ENCODE measurements around the gene DUOXA1. TPM values are rescaled to one million over a fixed set of nuclear protein-coding genes. Genes with fewer than 3 reads are reported as not detected.
A peak's percentile ranks its signal among the peaks of the same experiment; 100 is the strongest.

DUOXA1 gene
- total and polyA plus RNA-seq, 9 donors: 0.30 to 4.1 (median 0.77) TPM

- Histone ChIP-seq H3K9me3 (no peaks in the 10 kb centered on the region), H3K27ac (no peak overlapping the region), H3K27me3 (no peaks in the 10 kb centered on the region), H3K36me3 (no peaks in the 10 kb centered on the region), H3K4me1 (ENCODE audit: insufficient read depth) (no peaks in the 10 kb centered on the region), H3K4me3 (no peak overlapping the region)
- TF ChIP-seq POLR2A (IDR thresholded peaks at IDR 0.05): no peak
- TF ChIP-seq CTCF (IDR thresholded peaks at IDR 0.05): no peak
- no peak for TF ChIP-seq EP300 (IDR thresholded peaks at IDR 0.05)
- DNase-seq: no peak
- intact Hi-C loops (cut with DNase I): no loop called here
- WGBS, 3 donors: 78 to 94% (median 86%) methylated on average over 3 of the region's 3 CpGs
These were observed 8.7 kb downstream of the DUOXA1 start for GRCh38 chr15:45121020-45121419.

DNA sequence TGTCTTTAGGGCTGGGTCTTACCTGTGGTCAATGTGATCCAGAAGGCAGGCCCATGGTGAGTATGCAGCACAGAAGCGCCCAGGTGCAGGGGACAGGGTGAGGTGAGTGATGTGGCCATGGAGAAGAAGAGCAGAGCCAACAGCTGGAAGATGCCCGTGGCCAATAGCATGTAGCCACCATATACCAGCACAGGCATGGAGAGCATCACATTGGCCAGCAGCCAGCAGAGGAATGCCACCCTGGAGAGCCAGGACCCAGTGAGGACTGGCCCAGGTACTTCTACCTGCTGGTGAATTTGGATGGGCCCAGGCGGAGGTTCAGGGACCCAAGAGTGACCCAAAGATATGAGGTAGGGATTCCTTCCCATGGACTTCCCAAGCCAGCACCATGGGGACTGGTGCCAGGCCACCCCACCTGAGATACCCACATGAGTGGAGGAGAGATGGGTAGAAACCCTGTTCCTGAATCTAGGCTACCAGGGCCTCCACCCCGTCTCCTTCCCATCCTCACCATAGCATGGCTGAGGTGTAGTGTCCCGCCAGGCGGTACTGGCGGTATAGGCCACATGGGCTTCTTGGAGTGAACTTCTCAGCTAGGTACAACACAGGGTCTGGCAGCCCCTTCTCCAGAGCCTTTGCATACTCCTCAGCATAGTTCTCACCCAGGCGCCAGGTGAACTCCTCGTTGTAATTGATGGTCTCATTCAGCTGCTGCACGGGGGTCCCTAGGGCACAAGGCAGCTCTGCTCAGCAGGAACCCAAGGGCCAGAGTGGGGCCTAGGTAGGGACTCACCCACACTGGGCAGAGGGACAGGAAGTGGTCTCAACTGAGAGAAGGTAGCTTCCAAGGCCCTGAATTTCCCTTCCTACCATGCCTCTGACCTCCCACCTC lies 9.4 kb downstream of the DUOXA1 start:
- H3K27ac ChIP-seq: no peak overlapping the region
- no peaks in the 10 kb centered on the region for H3K27me3 ChIP-seq
- WGBS, 3 donors: 91 to 93% (median 93%) methylated on average over 10 of the region's 10 CpGs
- no peaks in the 10 kb centered on the region for H3K36me3 ChIP-seq
- H3K4me3 ChIP-seq: no peak overlapping the region
- no peak for DNase-seq
- TF ChIP-seq CTCF (IDR thresholded peaks at IDR 0.05) (no peak), EP300 (IDR thresholded peaks at IDR 0.05) (no peak), POLR2A (IDR thresholded peaks at IDR 0.05) (no peak)
- H3K9me3 ChIP-seq: no peaks in the 10 kb centered on the region
- intact Hi-C loops (cut with DNase I): no loop called here
- H3K4me1 ChIP-seq (ENCODE audit: insufficient read depth): no peaks in the 10 kb centered on the region

GRCh38 chr15:45118996-45119395 lies 10.7 kb downstream of the DUOXA1 start:
- H3K9me3 ChIP-seq: no peaks in the 10 kb centered on the region
- no peaks in the 10 kb centered on the region for H3K36me3 ChIP-seq
- peaks cover 2% of the 10 kb centered on the region for H3K4me1 ChIP-seq (ENCODE audit: insufficient read depth)
- no peak overlapping the region for H3K4me3 ChIP-seq
- no peak for TF ChIP-seq CTCF (IDR thresholded peaks at IDR 0.05)
- WGBS, 3 donors: 81 to 89% (median 84%) methylated on average over 5 of the region's 5 CpGs
- intact Hi-C loops (cut with DNase I): no loop called here
- no peak overlapping the region for H3K27ac ChIP-seq
- no peaks in the 10 kb centered on the region for H3K27me3 ChIP-seq
- DNase-seq: no peak

- WGBS, 3 donors: 1 to 2% (median 1%) methylated on average over 14 of the region's 14 CpGs
- peak; percentile 71 to 84 (median 81) for DNase-seq
- H3K4me1 ChIP-seq (ENCODE audit: insufficient read depth): peaks cover 2% of the 10 kb centered on the region
- H3K4me3 ChIP-seq: no peak overlapping the region
- no peaks in the 10 kb centered on the region for H3K27me3 ChIP-seq
- TF ChIP-seq CTCF (IDR thresholded peaks at IDR 0.05): peak; percentile 68 to 79 (median 72)
- TF ChIP-seq EP300 (IDR thresholded peaks at IDR 0.05): no peak
- peak; percentile 12 for TF ChIP-seq POLR2A (IDR thresholded peaks at IDR 0.05)
- H3K27ac ChIP-seq: no peak overlapping the region
- intact Hi-C loops (cut with DNase I): no loop called here
- H3K36me3 ChIP-seq: no peaks in the 10 kb centered on the region
- H3K9me3 ChIP-seq: no peaks in the 10 kb centered on the region
These were observed 11.5 kb downstream of the DUOXA1 start for GRCh38 chr15:45118131-45118588.

Data from ovary (tissue), 9 donors.